GM04504 (cell line): ENCODE measurements around the gene CLEC6A.
"Not testable (repeated sequence)": the region's sequence is repeated elsewhere in the genome, so short reads cannot be mapped to it uniquely, and the experiment has no call there.

Experiments used
- DNase-seq: peaks from one replicate; pipeline ENCODE4 v3.0.0-alpha.2; 2012; ENCODE audit warnings: low read depth

CLEC6A gene

DNA sequence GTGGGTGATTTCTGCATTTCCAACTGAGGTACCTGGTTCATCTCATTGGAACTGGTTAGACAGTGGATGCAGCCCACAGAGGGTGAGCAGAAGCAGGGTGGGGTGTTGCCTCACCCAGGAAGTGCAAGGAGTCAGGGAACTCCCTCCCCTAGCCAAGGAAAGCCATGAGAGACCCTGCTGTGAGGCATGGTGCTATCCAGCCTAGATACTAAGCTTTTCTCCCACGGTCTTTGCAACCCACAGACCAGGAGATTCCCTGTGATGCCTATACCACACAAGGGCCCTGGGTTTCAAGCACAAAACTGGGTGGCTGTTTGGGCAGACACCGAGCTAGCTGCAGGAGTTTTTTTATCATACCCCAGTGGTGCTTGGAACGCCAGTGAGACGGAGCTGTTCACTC, 39.9 kb downstream of the CLEC6A start:
- DNase-seq: not testable (repeated sequence)

DNA sequence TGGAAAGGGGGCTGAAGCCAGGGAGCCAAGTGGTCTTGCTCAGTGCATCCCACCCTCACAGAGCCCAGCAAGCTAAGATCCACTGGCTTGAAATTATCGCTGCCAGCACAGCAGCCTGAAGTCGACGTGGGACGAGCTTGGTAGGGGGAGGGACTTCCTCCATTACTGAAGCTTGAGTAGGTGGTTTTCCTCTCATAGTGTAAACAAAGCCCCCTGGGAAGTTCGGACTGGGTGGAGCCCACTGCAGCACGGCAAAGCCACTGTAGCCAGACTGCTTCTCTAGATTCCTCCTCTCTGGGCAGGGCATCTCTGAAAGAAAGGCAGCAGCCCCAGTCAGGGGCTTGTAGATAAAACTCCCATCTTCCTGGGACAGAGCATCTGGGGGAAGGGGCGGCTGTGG, 40.3 kb downstream of the CLEC6A start:
- DNase-seq: not testable (repeated sequence)

DNA sequence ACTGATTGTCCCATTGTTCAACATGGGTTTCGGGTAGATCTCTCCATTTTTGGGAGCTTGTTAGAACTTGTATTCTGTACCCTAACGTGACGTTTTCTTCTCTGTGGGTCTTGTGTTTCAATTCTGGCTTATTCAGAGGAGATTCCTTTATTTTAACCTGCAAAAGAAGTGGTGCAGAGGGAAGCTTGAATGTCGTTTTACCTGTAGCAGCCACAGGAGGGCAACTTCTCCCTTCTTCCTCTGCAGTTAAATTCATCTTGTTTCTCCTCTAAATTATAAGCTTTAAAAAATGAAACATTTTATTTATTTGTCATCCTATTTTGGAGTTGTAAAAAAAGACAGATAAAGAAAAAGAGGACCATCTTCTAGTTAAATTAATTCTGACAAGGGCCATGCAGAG, 43.9 kb downstream of the CLEC6A start:
- no peak for DNase-seq

GRCh38 chr12:8501720-8502119, 46.0 kb downstream of the CLEC6A start:
- DNase-seq: no peak

GRCh38 chr12:8504351-8504750, 48.6 kb downstream of the CLEC6A start:
- DNase-seq: no peak

GRCh38 chr12:8507596-8507995, 51.8 kb downstream of the CLEC6A start:
- no peak for DNase-seq

DNA sequence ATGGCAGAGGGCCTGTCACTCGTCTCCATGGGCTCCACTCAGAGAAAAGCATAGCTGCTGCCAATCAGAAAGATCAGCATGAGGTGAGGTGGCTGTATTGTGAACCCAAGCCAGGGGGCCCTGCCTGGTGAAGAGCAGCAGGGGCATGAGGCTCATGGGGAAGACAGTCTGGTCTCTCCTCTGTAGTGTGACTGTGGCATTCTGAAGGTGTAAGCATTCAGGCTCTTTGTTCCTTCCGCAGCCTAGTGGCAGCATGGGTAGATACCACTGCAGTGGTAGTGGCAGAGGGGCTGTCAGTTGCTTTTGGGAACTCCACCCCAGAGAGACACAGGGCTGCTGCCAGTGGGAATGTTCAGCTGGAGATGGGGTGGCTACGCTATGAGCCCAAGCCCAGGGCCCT, 52.5 kb downstream of the CLEC6A start:
- DNase-seq: no peak

GRCh38 chr12:8508910-8509841, 53.4 kb downstream of the CLEC6A start:
- no peak for DNase-seq

DNA sequence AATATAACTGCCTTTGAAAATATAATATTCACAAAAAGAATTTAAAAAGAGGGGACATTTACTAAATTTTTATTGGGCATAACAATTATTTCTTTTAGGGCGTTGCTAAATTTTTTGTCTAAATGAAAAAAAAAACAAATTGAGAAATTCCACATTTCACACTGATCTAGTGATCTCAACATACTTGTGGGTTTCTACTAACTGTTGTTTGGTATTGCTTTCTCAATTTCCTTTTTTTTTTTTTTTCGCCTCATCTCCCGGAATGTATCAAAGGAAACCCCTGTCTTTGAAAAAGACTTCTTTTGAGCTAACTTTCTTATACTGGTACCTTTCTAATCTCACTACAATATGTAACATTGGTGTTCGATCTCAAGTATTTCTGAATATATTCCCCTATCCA, 57.5 kb downstream of the CLEC6A start, which contains the start of gene CLEC4D:
CLEC4D (plus strand) TSS at position 248 of the 400 bp plus-strand sequence. CDS start 230 bp downstream, outside the sequence.
- no peak for DNase-seq

GRCh38 chr12:8517971-8518370, 62.2 kb downstream of the CLEC6A start:
- DNase-seq: no peak

DNA sequence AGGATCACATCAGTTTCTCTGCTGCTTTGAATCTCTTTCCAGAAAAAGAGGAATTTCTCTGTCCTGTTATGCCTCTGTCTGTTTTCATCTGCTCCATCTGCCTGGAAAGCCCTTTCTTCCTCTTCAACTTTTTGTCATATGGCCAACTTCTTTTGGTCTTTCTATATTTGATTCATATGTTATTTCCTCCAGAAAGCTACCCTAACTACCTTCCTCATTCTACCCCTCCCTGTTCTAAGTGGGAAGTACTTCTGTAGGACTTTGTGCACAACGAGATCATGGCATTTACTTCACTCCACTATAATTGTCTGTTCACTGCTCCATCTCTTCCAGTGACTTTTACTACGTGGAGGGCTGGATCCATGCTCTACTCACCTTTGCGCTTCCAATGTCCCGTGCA, 63.4 kb downstream of the CLEC6A start:
- no peak for DNase-seq

DNA sequence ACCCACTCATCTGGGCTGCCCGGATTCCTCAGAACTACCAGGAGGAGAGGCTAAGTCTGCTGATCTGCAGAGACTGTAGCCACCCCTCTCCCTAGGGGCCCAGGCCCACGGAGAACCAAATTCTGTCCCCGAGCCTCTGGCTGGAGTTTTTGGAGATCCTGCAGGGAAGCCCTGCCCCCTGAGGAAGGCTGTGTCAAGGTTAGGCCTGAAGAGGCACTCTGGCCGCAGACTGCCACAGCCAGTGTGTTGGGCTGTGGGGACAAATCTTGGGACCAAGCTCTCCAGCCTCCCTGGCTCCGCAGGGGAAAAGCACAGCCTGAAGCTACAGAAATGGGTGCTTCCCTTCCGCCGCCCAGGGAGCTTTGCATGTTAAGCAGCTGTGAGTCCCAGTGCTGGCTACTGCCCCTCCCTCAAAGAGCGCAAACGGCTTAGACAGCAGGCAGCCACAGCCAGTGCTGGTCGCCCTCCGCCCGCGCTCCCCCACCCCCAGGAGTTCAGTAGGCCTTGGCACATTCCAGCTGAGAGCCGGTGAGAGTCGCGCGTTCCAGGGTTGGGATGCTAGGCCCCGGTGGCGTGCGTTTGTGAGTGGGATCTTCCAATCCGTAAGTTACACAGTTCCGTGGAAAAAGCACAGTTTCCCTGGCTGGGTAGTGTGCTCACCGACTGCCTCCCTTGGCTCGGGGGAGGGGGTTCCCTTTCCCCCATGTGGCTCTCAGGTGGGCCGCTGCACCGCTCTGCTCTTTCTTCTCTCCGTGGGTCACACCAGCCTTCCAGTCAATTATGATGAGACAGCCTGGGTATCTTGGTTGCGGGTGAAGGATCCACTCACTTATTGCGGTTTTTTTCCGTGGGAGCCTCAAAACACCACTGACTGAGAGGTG, 71.7 kb downstream of the CLEC6A start:
- no peak for DNase-seq
